ENCODE data around the gene CDK14.

DNA sequence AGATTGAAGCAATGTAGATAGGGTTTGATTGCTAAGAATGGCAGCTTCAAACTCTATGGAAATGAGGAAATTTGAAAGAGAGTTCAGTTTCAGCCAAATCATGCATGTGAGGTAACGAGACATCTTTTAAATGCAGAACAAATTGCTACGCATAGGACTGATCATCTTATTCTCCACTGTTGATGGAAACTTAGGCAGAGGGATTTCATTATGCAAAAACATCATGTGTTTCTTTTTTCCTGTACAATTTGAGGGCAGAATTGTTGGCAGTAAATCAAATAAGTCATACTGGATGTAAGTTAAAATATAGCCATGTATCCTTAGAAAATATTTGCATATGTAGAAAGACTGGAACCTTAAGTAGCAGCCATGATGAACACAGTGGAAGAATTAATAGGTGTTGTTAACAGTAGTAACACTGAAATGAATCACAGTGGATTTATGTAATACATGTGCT is 327.4 kb downstream of the CDK14 start:
- TF ChIP-seq REST (IDR thresholded peaks at IDR 0.05; ENCODE audit: insufficient replicate concordance, low read depth): no peak
- TF ChIP-seq CTCF (IDR thresholded peaks at IDR 0.05; ENCODE audit: insufficient read depth, low read length): no peak
- TF ChIP-seq POLR2AphosphoS5 (IDR thresholded peaks at IDR 0.05; ENCODE audit: low read depth): no peak
